GM18502 (cell line): ENCODE measurements around the gene KCNMA1.

Experiments used
- ATAC-seq: cut with Tn5 transposase; IDR thresholded peaks from one replicate; pipeline ENCODE4 v1.9.1; 2021; ENCODE audit warnings: mild to moderate bottlenecking; ENCODE audit not compliant: unreplicated experiment, poor library complexity

Gene KCNMA1

DNA sequence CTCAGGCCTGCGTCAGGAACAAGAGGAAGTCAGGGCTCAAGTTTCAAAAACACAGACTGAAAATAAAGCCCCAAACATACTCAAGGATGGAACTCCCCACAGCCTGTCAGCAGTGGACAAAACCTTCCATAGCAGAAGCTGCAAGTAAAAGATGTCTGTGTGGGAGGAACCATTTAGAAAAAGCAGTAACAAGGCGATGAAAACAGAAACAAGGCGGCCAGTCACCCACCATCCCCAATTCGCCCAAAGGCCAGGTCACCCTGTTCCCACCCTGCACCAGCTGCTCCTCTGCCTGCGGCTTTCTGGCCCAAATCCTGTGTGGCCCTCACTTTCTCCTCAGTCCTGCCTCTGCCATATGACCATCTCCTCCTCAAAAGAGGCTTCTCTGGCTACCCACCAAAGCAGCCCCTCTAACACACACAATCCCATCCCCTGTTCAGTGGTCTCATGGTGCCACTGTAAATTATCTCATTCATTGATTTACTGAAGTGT is 27.8 kb downstream of the KCNMA1 start:
- peak; percentile 52 for ATAC-seq

DNA sequence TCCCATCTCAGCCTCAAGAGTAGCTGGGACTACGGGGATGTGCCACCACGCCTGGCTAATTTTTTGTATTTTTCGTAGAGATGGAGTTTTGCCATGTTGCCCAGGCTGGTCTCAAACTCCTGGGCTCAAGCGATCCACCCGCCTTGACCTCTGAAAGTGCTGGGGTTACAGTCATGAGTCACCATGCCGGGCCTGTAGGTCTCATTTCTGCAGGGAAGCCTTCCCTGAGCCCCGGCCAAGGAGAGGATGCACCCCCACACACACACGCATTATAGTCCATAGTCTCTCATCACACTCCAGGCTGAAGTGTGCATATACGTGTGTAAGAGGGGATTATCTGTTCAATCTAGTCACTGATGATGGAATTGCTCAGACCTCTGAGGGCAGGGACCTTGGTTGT is 29.3 kb downstream of the KCNMA1 start:
- no peak for ATAC-seq

DNA sequence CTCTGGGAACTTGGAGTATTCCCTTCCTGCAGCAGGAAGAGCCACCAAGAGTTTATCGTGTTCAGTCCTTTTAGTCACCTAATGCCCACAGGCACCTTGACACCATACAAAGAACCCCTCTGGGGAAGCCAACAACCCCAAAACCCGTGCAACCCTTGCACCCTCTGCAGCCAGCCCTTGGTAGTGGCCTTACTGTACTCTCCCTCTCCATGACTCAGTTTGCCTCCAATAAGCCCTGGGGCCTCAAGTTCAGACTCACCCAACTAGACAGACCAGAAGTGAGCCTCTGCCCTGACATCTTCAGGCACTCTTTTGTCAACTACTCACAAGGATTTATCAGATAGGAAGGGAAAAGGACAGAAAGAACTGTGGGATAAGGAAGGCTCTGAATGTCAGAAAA is 30.9 kb downstream of the KCNMA1 start:
- ATAC-seq: no peak

DNA sequence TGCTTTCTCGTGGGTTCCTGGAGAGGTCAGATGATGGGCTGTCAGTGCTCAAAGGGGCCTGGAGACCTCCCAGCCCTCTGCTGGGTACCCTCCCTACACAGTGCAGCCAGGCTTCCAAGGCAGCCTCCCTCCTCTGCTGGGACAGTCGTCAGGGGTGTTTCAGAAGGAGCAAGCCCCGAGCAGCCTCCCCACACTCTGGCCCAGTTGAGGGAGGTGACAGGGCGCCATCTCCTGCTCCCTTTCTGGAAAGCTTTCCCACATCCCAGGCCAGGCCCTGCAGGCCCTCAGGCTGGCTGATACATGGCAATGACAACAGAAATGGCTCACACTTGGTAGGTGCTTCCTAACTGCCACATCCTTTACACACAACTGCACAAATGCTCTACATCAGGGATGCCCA is 32.1 kb downstream of the KCNMA1 start:
- ATAC-seq: no peak

DNA sequence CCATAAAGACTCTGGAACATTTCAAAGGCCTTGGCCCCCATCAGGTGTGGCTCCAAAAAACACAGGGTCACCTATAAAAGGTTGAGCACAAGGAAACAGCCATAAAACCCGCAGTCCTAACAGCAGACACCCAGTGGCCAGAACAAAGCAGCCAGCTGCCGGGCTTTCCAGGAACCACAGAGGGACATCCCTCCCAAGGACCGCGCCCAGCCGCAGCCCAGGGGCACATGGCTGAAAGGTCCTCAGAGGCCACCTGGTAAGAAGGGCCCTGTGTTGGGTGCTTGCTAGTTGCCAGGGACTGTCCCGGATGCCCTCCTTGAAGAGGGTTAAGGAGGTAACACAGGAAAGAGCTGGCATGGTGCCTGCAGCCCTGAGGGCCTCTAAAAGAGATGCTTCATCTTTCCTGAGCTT is 32.7 kb downstream of the KCNMA1 start:
- no peak for ATAC-seq

DNA sequence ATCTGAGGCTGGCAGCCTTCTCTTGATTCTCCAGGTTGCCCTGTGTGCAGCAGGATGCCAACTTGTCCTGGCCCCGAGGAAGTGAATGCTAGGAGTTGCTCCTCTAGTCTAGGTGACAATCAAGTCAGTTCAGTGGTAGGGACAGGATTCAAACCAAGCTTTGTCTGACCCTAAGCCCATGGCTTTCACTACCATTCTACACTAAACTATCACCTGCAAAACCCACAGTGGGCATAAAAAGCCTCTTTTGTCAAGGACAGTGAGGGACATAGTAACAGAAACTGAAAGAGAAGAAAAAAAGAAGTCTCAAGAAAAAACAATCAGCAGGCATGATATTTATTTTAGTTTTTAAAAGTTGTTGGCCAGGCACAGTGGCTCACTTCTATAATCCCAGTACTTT is 33.5 kb downstream of the KCNMA1 start:
- peak; percentile 34 for ATAC-seq

DNA sequence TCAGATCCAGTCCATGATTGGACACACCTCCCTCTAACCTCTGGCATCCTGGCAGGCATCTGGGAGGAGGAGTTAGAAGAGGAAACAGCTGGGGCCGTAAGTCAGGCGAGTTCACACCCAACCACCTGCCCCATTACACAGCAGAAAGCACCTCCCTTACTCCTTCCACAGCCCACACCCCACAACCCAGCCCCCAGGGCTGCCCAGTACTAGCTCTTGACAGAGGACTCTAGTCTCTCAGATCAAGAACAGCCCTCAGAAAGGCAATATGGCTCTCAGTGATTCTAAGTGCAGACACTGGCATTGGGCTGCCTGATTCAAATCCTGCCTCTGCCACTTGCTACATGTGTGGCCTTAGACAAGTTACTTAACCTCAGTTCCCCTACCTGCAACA is 34.1 kb downstream of the KCNMA1 start:
- ATAC-seq: peak; percentile 69

DNA sequence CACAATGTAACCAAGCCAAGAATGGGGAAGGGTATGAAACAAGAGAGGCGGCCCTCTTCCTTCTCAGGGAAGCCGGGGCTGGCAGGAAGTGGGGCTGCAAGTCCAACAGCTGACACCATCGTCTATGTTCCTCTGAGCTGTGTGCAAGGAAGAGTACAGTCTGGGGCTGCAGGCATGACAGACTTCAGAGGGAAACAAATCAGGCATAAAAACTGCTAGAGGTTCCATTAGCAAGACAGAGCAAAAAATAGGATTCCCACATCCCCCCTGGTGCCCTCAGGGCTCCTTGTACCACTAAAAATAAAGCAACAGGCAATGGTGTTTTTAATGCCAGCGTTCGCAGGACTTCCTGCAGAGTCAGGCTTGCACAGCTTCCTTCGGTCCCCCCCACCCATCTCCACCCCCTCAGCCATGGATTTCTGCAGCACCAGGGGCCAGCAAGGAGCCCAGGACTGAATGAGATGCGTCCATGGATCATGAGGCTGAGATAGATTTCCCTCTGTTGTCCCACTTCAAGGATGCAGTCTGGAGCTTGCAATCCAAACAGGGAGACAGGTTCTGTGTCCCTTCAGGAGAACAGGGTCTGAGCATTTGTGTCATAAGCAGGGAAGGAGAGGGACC is 34.6 kb downstream of the KCNMA1 start:
- no peak for ATAC-seq

DNA sequence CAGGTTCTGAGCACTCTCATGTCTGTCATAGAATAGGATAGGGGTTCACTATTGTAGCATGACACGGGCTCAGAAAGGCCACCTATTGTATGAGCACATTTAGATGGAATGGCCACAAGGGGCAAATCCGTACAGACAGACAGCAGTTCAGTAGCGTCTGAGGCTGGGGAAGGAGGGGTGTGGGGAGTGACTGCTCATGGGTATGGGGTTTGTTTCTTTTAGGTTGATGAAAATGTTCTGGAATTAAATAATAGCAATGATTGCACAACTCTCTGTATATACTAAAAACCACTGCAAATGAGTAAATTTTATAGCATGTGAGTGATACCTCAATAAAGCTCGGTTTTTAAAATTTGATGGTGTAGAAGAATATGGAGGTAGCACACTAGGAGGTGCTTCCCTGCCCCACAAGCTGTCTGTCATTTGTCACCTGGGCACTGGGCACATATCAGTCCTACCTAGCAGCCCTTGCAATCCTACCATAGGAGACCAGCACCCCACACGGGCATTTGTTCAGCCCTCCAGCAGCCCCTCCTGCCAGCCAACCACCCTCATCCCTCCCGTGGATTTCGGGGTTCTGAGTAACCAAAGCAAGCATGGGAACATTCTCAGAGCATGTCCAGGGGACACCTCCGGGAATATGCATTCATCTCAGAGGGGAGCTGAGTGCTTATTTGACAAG is 35.2 kb downstream of the KCNMA1 start:
- ATAC-seq: no peak

DNA sequence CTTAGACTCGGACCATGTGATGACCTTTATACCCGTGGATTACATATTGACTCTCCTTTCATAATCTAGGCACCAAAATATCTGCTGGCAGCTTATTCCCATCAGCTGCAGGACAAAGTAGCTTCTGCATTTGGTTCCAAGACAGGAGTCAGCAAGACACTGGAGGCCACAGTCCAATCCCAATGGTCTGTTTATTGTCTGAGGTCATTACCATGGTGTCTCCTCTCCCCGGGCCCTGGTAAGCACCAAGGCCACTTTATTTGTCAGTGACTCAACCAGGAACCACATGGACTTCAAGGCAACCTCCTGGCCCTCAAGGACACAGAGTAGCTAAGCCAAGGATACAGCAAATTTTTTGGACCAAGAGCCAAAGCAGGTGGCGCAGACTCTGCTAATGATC is 36.1 kb downstream of the KCNMA1 start:
- no peak for ATAC-seq

DNA sequence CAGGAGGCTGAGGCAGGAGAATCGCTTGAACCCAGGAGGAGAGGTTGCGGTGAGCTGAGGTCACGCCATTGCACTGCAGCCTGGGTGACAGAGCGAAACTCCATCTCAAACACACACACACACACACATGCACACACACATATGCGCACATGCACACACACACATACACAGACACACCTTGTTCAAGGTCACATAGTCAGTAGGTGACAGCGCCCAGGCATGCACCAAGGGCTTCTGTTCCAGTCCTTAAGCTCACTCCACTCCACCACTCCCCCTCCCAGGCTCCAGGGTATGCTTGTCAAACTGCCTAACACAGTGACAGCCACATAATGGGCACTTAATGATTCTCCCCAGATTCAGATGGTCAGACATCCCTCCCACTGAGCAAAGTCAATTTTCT is 37.0 kb downstream of the KCNMA1 start:
- ATAC-seq: no peak

DNA sequence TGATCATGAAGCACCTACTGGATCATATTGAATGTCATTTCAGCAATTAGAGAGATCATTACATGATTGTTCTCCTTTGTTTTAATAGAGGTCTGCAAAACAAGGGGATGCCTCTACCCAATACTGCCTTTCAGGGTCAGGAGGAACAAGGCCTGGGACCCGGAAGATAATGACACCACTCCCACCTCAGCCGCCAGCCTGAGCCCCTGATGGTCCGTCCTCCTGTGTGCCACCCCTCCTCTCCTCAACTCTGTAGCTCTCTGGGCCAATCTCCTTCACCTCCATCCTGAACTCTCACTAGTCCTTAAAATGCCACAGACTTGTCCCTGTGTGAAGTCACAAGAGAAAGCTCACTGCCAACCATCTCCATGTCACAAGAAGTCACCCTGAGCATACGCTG is 38.0 kb downstream of the KCNMA1 start:
- no peak for ATAC-seq

DNA sequence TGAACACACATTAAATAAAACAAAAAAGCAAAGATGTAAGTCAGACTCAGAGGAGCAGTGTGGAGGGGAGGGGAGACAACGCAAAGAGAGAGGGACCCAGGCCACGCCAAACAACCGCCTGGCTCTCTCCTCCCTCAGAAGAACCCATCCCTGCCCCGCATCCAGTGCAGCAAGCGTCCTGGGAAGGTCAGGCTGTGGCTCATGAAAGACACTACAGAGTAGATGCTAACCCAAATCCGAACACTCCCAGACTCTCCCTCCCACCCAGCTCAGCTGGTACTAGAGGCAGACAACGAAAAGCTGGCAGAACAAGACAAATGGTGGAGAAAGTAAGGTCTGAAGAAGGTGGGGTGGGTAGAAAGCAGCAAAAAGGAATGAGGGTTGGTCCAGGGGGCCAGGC is 39.0 kb downstream of the KCNMA1 start:
- ATAC-seq: no peak

DNA sequence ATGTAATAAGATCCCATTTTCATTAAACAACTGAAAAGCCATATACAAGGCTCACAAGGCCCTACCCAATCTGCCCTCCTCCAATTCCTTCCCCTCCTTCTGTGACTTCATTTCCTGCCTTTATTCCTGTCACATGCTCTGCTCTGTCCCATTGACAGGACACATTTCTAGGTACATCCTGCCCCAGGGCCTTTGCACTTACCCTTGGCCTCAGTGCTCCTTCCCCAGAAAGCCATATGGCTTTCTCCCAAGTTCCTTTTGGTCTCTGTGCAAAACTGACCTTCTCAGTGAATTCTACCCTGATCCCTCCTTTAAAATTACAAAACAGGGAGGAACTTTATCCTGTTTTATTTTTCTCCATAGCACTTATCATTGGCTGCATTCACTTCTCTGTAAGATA is 40.0 kb downstream of the KCNMA1 start:
- no peak for ATAC-seq

DNA sequence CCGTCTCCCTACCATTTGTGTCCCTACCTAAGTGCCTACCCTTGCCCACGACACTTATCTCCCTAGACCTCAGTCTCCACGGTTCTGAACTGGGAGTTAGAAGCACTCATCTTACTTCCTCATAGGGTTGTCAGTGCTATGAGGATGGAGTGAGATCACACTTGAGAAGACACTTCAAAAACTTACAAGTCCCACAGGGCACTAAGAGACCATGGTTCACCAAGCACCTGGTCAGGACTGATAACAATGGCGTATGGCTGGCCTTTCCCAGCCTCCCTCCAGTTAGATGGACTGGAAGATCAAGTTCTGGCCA is 43.2 kb downstream of the KCNMA1 start:
- no peak for ATAC-seq

DNA sequence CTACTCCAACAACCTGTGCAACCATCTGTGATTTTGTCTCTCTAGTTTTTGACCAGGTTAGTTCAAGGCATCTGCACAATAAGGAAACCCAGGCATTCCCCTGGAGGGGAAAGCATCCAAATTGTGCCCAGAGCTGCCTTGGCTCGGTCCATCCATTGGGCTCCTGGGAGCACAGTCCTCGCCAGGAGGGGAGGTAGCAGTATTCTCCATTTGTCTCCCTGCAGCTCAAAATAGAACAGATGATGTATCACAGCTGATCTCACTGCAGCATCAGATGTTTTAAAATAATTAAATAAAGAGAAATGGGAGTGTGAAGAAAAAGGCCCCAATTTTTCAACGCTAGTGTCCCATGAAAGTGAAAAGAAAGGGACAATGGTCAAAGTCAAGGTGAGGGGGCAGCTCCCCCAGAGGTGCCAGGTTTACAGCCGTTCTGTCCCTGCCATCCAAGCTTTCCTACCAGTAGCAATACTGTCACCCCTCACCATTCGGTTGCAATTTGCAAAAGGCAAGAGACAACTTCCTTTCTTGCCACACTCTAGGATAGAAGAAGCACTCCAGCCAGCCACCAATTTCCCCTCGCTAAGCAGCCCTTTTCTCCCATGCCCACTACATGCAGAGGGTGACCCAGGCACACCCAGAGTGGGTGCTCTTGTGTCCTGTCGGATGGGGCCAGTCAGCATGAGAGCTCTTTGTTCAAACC is 43.7 kb downstream of the KCNMA1 start:
- no peak for ATAC-seq

DNA sequence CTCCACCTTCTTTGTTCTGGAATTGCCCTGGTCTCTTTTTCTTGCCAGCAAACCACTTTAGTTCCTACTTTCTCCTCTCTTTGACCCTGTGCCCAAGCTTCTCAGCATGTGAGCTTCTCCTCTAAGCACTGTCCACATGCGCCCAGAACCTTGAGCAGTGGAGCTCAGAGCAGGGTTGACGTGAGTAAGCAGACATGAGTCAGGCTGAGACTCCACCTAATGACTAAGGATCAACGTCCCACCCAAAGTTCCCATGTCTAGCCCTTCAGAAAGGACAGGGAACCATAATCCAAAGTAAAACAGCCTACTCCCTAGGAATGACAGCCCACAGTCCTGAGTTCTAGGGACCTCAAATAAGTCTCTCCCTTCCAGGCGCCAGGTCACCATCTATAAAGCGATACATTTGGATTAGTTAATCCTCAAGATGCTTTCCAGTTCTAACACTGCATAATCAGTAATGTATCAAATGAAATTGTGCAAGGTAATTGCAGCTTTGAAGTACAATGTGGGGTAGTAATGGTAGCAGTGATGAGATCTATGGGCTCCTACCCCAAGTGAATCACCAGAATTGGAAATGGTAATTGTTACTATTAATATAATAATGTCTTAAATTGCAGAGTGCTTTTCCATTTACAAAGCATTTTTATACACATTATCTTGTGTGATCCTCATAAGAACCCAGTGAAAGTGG is 44.5 kb downstream of the KCNMA1 start:
- no peak for ATAC-seq

DNA sequence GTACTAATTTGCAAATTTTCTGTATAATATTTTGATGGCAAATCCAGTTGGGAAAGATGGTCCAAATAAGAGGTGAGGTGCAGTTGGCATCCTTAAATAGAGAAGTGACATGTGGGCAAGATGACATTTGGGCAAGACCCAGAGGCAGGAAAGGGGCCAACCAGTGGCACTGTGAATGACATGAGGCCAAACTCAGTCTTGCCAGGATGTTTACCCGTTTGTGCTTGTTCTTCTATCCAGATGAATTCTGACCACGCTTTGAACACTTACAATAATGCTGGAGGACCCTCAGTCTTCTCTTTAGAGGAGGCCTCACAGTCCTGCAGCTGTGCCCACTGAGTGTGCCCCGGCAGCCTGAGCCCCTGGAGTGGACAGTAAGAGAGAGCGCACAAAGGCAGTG is 45.1 kb downstream of the KCNMA1 start:
- ATAC-seq: no peak

DNA sequence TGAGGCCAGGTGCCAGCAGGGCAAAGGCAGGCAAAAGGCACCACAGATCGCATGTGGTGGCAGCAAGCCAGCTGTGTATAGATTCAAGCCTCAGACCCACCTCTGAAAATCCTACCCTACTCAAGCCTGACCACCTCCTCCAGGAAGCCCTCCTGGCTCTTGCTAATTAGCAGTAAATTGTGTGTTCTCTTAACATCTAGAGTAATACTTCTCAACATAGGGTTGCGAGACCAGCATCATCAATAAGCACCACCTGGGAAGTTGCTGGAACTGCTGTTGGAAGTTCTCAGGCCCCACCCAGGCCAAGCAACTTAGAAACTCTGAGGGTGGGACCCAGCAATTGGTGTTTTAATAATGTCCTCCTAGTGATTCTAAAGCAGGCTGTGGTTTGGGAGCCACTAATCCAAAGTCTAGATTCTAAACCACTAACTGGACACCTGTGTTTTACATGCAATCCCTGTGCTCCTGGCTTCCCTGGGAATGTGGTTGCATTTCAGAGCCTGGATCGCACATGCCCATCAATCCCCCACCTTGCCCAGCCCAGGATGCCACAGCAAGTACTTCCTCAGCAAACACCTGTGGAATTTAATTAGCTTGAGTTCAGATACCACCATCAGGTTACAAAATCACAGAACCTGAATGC is 46.2 kb downstream of the KCNMA1 start:
- no peak for ATAC-seq

DNA sequence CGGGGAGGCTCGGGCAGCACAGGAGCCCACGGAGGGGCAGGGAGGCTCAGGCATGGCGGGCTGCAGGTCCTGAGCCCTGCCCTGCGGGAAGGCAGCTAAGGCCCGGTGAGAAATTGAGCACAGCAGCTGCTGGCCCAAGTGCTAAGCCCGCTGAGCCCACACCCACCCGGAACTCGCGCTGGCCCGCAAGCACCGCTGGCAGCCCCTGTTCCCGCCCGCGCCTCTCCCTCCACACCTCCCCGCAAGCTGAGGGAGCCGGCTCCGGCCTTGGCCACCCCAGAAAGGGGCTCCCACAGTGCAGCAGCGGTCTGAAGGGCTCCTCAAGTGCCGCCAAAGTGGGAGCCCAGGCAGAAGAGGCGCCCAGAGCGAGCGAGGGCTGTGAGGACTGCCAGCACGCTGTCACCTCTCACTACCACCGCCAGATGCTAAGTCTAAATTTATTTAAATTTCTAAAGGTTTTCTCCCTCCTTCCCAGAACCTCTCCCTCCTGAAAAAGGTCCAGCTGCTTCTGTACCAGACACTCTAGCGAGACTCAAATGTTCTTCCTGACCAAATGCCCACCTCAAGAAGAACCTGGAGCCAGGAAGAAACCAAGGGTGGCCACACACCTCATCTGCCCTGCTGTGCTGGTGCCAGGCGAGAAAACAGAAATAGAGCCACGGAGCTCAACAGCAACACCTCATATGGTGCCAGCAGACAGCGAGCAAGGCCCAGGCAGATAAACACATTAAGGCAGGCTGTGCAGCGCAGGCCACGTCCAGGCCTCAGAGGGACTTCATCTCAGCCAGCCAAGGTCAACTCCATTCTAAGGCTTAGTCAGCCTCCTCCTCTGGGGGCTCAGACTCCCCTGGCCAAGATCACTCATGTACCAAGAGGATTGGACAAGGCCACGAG is 47.0 kb downstream of the KCNMA1 start:
- no peak for ATAC-seq
